HUDEP-2 (cell line): ENCODE measurements around the gene ARID5A.
"Not testable (repeated sequence)": the region's sequence is repeated elsewhere in the genome, so short reads cannot be mapped to it uniquely, and the experiment has no call there.

Experiments used
- DNase-seq, 76 experiments: peaks; one replicate each; lab custom pipeline; 2025; ENCODE audit not compliant: unreplicated experiment in 76 of 76; lab: John Stamatoyannopoulos, UW

The ARID5A gene

GRCh38 chr2:96553176-96553956, 16.8 kb downstream of the ARID5A start:
- no peak for DNase-seq

GRCh38 chr2:96553957-96554292, 17.4 kb downstream of the ARID5A start:
- not testable (repeated sequence) for DNase-seq

GRCh38 chr2:96554293-96555145, 18.0 kb downstream of the ARID5A start:
- DNase-seq, result peak in 43 of 76 experiments; percentile 1 to 55 (median 18)

GRCh38 chr2:96555146-96555610, 18.6 kb downstream of the ARID5A start:
- no peak for DNase-seq

- no peak for DNase-seq
Observed at GRCh38 chr2:96556441-96557330, 20.1 kb downstream of the ARID5A start.

GRCh38 chr2:96557421-96557820, 20.9 kb downstream of the ARID5A start:
- DNase-seq, result not testable (repeated sequence)

GRCh38 chr2:96558061-96558460, 21.5 kb downstream of the ARID5A start:
- no peak for DNase-seq

GRCh38 chr2:96558485-96558884, 21.9 kb downstream of the ARID5A start:
- DNase-seq, result no peak

- DNase-seq, result no peak
Observed at GRCh38 chr2:96564026-96564425, 27.5 kb downstream of the ARID5A start.

- DNase-seq, result no peak
Observed at GRCh38 chr2:96564563-96564962, 28.0 kb downstream of the ARID5A start.

- DNase-seq, result no peak
Observed at GRCh38 chr2:96565111-96565510, 28.6 kb downstream of the ARID5A start.

- no peak for DNase-seq
Observed at GRCh38 chr2:96568094-96568493, 31.5 kb downstream of the ARID5A start.

- peak in 2 of 76 experiments; percentile 6 to 9 for DNase-seq
Observed at GRCh38 chr2:96574364-96574763, 37.8 kb downstream of the ARID5A start.

GRCh38 chr2:96575785-96576456, 39.4 kb downstream of the ARID5A start:
- no peak for DNase-seq

- peak in 22 of 76 experiments; percentile 1 to 37 (median 7) for DNase-seq
Observed at GRCh38 chr2:96577501-96577900, 40.9 kb downstream of the ARID5A start.

GRCh38 chr2:96578731-96579130, 42.2 kb downstream of the ARID5A start:
- no peak for DNase-seq

GRCh38 chr2:96579422-96579821, 42.9 kb downstream of the ARID5A start:
- DNase-seq, result no peak

GRCh38 chr2:96580771-96581170, 44.2 kb downstream of the ARID5A start:
- no peak for DNase-seq

- DNase-seq, result no peak
Observed at GRCh38 chr2:96584017-96584416, 47.5 kb downstream of the ARID5A start.

- DNase-seq, result no peak
Observed at GRCh38 chr2:96587843-96588242, 51.3 kb downstream of the ARID5A start.
